SK-N-SH (cell line): Measurements from ENCODE around the gene OR2T6.
"Not testable (repeated sequence)": the region's sequence is repeated elsewhere in the genome, so short reads cannot be mapped to it uniquely, and the experiment has no call there.

ENCODE experiments used
- EP300 ChIP-seq, 2 experiments: IDR thresholded peaks; 2 replicates each; pipeline versions ENCODE4 v1.4.0 to v1.6.1; 2012; ENCODE audit warnings: borderline replicate concordance in 1 of 2, low read depth in 1 of 2, low read length in 1 of 2
- EZH2phosphoT487 ChIP-seq: fragments of 200-600 bp; sonication (generic); IDR thresholded peaks from 2 replicates; pipeline ENCODE4 v1.6.1; 2017; ENCODE audit warnings: low read depth, mixed run types, mild to moderate bottlenecking, antibody characterized with exemption, moderate library complexity, borderline replicate concordance
- FOXJ3 ChIP-seq: sonication (generic); formaldehyde crosslinking; IDR thresholded peaks from 2 replicates; pipeline ENCODE4 v1.5.1; 2020; ENCODE audit warnings: mild to moderate bottlenecking, missing genetic modification reagents
- MAX ChIP-seq: IDR thresholded peaks from 2 replicates; pipeline ENCODE4 v1.4.0; 2012; ENCODE audit warnings: low read depth
- SMC3 ChIP-seq: IDR thresholded peaks from 2 replicates; pipeline ENCODE4 v1.6.1; 2012; ENCODE audit warnings: low read depth, low read length, improper control_type of control experiment
- YY1 ChIP-seq: IDR thresholded peaks from 2 replicates; pipeline ENCODE4 v1.4.0; 2012; ENCODE audit warnings: low read depth, mild to moderate bottlenecking
- TF ChIP-seq, protein P1 (sequence below): fragments of 200-600 bp; sonication (generic); IDR thresholded peaks from 2 replicates; pipeline ENCODE4 v1.6.1; 2017; ENCODE audit warnings: antibody characterized with exemption, mild to moderate bottlenecking, moderate library complexity

DNA sequence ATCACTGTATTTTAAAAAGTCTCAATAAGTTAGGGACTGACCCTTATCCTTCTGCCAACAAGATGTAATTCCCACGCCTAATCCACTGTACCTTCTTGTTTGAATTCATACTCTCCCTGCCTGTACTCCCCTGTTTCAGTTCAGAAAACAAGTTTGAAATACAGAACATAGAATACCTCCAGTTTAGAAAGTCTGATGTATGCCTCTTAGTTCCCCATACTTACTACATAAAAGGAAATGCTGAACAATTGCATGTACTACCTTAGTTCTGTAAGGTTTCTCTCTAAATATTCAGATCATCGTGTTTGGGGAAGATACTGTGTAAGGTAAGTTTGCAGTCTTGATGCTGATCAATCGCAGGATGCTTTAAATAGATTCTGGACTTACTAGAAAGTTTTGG lies 60.8 kb downstream of the OR2T6 start:
- not testable (repeated sequence) for TF ChIP-seq MAX; YY1; EZH2phosphoT487; SMC3; EP300 (IDR thresholded peaks at IDR 0.05; ENCODE audit: borderline replicate concordance in 1 of 2, low read depth in 1 of 2, low read length in 1 of 2); FOXJ3 (CRISPR knock-in tag)
- TF ChIP-seq, protein P1, sequence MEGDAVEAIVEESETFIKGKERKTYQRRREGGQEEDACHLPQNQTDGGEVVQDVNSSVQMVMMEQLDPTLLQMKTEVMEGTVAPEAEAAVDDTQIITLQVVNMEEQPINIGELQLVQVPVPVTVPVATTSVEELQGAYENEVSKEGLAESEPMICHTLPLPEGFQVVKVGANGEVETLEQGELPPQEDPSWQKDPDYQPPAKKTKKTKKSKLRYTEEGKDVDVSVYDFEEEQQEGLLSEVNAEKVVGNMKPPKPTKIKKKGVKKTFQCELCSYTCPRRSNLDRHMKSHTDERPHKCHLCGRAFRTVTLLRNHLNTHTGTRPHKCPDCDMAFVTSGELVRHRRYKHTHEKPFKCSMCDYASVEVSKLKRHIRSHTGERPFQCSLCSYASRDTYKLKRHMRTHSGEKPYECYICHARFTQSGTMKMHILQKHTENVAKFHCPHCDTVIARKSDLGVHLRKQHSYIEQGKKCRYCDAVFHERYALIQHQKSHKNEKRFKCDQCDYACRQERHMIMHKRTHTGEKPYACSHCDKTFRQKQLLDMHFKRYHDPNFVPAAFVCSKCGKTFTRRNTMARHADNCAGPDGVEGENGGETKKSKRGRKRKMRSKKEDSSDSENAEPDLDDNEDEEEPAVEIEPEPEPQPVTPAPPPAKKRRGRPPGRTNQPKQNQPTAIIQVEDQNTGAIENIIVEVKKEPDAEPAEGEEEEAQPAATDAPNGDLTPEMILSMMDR: not testable (repeated sequence)
